Stimulated activated CD8-positive, alpha-beta memory T cell treated with anti-CD3 and anti-CD28 coated beads, Interleukin-15, amount 100 ng/mL, for 48 hours (primary cell): Measurements from ENCODE around the gene JAML.

Experiments used
- DNase-seq, 2 donors: peaks; one replicate each; pipeline ENCODE4 v3.0.0-alpha.2; 2020; ENCODE audit warnings: low read depth in 2 of 2

The JAML gene

GRCh38 chr11:118215765-118216164, 9.0 kb downstream of the JAML start:
- no peak for DNase-seq

GRCh38 chr11:118215262-118215661, 9.5 kb downstream of the JAML start:
- DNase-seq = no peak

- no peak for DNase-seq
Measured at GRCh38 chr11:118214210-118214914, 10.4 kb downstream of the JAML start.

- DNase-seq = no peak
Measured at GRCh38 chr11:118213781-118214180, 11.0 kb downstream of the JAML start.

- DNase-seq = no peak
Measured at GRCh38 chr11:118213201-118213600, 11.6 kb downstream of the JAML start.

- no peak for DNase-seq
Measured at GRCh38 chr11:118212781-118213191, 12.0 kb downstream of the JAML start.

- DNase-seq = no peak
Measured at GRCh38 chr11:118212131-118212725, 12.6 kb downstream of the JAML start.

GRCh38 chr11:118211006-118211405, 13.8 kb downstream of the JAML start:
- no peak for DNase-seq

- DNase-seq = no peak
Measured at GRCh38 chr11:118210323-118210722, 14.5 kb downstream of the JAML start.

- DNase-seq = no peak
Measured at GRCh38 chr11:118209033-118209432, 15.8 kb downstream of the JAML start.

- no peak for DNase-seq
Measured at GRCh38 chr11:118207079-118207478, 17.7 kb downstream of the JAML start.

- DNase-seq = no peak
Measured at GRCh38 chr11:118206391-118207031, 18.3 kb downstream of the JAML start.

GRCh38 chr11:118205606-118206378, 19.0 kb downstream of the JAML start:
- no peak for DNase-seq

GRCh38 chr11:118202599-118203422, 22.0 kb downstream of the JAML start:
- peak; percentile 74 to 76 for DNase-seq

- no peak for DNase-seq
Measured at GRCh38 chr11:118201966-118202365, 22.8 kb downstream of the JAML start.

GRCh38 chr11:118200901-118201680, 23.7 kb downstream of the JAML start:
- DNase-seq = peak; percentile 47 to 67

- no peak for DNase-seq
Measured at GRCh38 chr11:118200497-118200896, 24.3 kb downstream of the JAML start.

GRCh38 chr11:118199135-118199534, 25.7 kb downstream of the JAML start:
- DNase-seq = no peak

GRCh38 chr11:118198370-118198769, 26.4 kb downstream of the JAML start:
- DNase-seq = peak; percentile 75 to 77

- DNase-seq = no peak
Measured at GRCh38 chr11:118194835-118195627, 29.8 kb downstream of the JAML start.
